Keratinocyte (primary cell): ENCODE data around the gene BRIP1.

ENCODE experiments used
- EZH2 ChIP-seq: IDR thresholded peaks from one replicate; pipeline ENCODE4 v1.6.1; 2012; ENCODE audit warnings: inconsistent platforms, mild to moderate bottlenecking, low read length, moderate library complexity
- TF ChIP-seq, protein P1 (sequence below), 3 experiments: IDR thresholded peaks in 1 of 3; conservative IDR thresholded peaks in 1 of 3; optimal IDR thresholded peaks in 1 of 3; 2 replicates in 2 of 3; 3 replicates in 1 of 3; pipeline versions ENCODE3 to v1.5.1; 2011; ENCODE audit warnings: low read length in 3 of 3, mild to moderate bottlenecking in 3 of 3, moderate library complexity in 2 of 3, control low read depth in 1 of 3, inconsistent platforms in 1 of 3; ENCODE audit not compliant: insufficient read depth in 2 of 3; ENCODE audit errors: extremely low read depth in 1 of 3

DNA sequence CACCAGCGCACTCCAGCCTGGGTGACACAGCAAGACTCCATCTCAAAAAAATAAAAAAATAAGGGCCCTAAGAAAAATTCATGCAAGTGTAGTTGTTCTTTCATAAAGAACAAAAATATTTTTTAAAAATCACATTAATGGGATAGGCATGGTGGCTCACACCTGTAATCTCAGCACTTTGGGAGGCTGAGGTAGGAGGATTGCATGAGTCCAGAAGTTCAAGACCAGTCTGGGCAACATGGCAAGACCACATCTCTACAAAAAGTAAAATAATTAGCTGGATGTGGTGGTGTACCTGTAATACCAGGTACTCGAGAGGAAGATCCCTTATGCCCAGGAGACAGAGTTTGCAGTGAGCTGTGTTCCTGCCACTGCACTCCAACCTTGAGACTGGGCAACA is 15.2 kb upstream of the BRIP1 start:
- TF ChIP-seq, protein P1, sequence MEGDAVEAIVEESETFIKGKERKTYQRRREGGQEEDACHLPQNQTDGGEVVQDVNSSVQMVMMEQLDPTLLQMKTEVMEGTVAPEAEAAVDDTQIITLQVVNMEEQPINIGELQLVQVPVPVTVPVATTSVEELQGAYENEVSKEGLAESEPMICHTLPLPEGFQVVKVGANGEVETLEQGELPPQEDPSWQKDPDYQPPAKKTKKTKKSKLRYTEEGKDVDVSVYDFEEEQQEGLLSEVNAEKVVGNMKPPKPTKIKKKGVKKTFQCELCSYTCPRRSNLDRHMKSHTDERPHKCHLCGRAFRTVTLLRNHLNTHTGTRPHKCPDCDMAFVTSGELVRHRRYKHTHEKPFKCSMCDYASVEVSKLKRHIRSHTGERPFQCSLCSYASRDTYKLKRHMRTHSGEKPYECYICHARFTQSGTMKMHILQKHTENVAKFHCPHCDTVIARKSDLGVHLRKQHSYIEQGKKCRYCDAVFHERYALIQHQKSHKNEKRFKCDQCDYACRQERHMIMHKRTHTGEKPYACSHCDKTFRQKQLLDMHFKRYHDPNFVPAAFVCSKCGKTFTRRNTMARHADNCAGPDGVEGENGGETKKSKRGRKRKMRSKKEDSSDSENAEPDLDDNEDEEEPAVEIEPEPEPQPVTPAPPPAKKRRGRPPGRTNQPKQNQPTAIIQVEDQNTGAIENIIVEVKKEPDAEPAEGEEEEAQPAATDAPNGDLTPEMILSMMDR (optimal IDR thresholded peaks at IDR 0.05 in 1 of 3, IDR thresholded peaks at IDR 0.05 in 1 of 3, conservative IDR thresholded peaks at IDR 0.05 in 1 of 3; ENCODE audit: extremely low read depth in 1 of 3, insufficient read depth in 2 of 3, low read length in 3 of 3), result no peak
- no peak for TF ChIP-seq EZH2
